HCT116 (cell line): ENCODE measurements around the gene RUFY4. TPM values are rescaled to one million over a fixed set of nuclear protein-coding genes. Genes with fewer than 3 reads are reported as not detected.

Experiments
- ATAC-seq: fragments of 200-7000 bp; cut with Tn5 transposase; 2 replicates; pipeline ENCODE4 v1.9.1; 2020; ENCODE audit warnings: mild to moderate bottlenecking, moderate library complexity
- BruUV-seq: library from RNA; stranded (reverse); fragments of 400-500 nt; replicated peaks from 2 replicates; lab custom pipeline; 2021; lab: Mats Ljungman, UMichigan
- CTCF ChIA-PET: fragments of 300-600 bp; sonication (Branson Sonifier 250); formaldehyde crosslinking; loops from one replicate; lab custom pipeline; 2021; ENCODE audit warnings: antibody characterized with exemption; lab: Charles Lee
- POLR2A ChIA-PET: fragments of 300-600, 350-600 bp; sonication (Branson Sonifier 250); formaldehyde crosslinking; loops from one replicate; lab custom pipeline; 2021; ENCODE audit warnings: antibody characterized with exemption; lab: Charles Lee
- RAD21 ChIA-PET, 2 experiments: fragments of 300-600 bp; sonication (Branson Sonifier 250); formaldehyde crosslinking; loops; one replicate each; lab custom pipeline; 2023; ENCODE audit warnings: low total read pairs in 2 of 2; ENCODE audit not compliant: uncharacterized antibody in 2 of 2, unreplicated experiment in 2 of 2, low non-redundant PET in 1 of 2; lab: Charles Lee
- DNase-seq: peaks from one replicate; pipeline ENCODE4 v3.0.0-alpha.2; 2010; ENCODE audit warnings: low read depth, low spot score
- H2AFZ ChIP-seq: fragments of 200-600 bp; shearing (Covaris generic), sonication (generic); 2 replicates; pipeline ENCODE4 v1.6.1; 2017; ENCODE audit warnings: low read depth, mixed run types, mixed read lengths, antibody characterized with exemption, low read length; ENCODE audit not compliant: poor library complexity, severe bottlenecking
- H3K27ac ChIP-seq: 2 replicates; pipeline ENCODE4 v1.5.1; 2012; ENCODE audit warnings: low read depth, low read length
- H3K27me3 ChIP-seq: fragments of 200-600 bp; sonication (generic); 2 replicates; pipeline ENCODE4 v1.6.1; 2016; ENCODE audit warnings: mixed run types, low read length, mixed read lengths; ENCODE audit not compliant: insufficient read depth
- H3K36me3 ChIP-seq, 2 experiments: fragments of 200-500 bp in 1 of 2; fragments of 200-600 bp in 1 of 2; sonication (Bioruptor generic) in 1 of 2; sonication (generic) in 1 of 2; 2 replicates each; pipeline versions ENCODE4 v1.5.1 to v1.6.1; 2014 to 2016; ENCODE audit warnings: low read length in 2 of 2, inconsistent platforms in 1 of 2, mixed read lengths in 1 of 2, mixed run types in 1 of 2; ENCODE audit not compliant: insufficient read depth in 2 of 2, control insufficient read depth in 1 of 2
- H3K4me1 ChIP-seq, 2 experiments: fragments of 200-600 bp in 1 of 2; sonication (generic) in 1 of 2; 2 replicates each; pipeline versions ENCODE4 v1.5.1 to v1.6.1; 2012 to 2017; ENCODE audit warnings: low read length in 2 of 2, inconsistent platforms in 1 of 2, mild to moderate bottlenecking in 1 of 2, mixed read lengths in 1 of 2, mixed run types in 1 of 2, moderate library complexity in 1 of 2; ENCODE audit not compliant: insufficient read depth in 2 of 2, control insufficient read depth in 1 of 2
- H3K4me2 ChIP-seq: fragments of 200-600 bp; sonication (generic); 2 replicates; pipeline ENCODE4 v1.6.1; 2017; ENCODE audit warnings: mixed run types, low read length, mixed read lengths
- H3K4me3 ChIP-seq, 2 experiments: fragments of 200-600 bp in 1 of 2; sonication (generic) in 1 of 2; replicated peaks in 1 of 2; 2 replicates each; pipeline ENCODE4 v1.5.1; 2011 to 2016; ENCODE audit warnings: low read length in 2 of 2, control low read depth in 1 of 2, low read depth in 1 of 2, mild to moderate bottlenecking in 1 of 2, mixed read lengths in 1 of 2, mixed run types in 1 of 2
- H3K79me2 ChIP-seq: fragments of 200-600 bp; sonication (generic); 2 replicates; pipeline ENCODE4 v1.6.1; 2017; ENCODE audit warnings: mild to moderate bottlenecking, mixed run types, low read length, moderate library complexity, mixed read lengths; ENCODE audit not compliant: insufficient read depth
- H3K9ac ChIP-seq: fragments of 200-600 bp; sonication (generic); 2 replicates; pipeline ENCODE4 v1.6.1; 2016; ENCODE audit warnings: low read length, mixed read lengths
- H3K9me2 ChIP-seq: fragments of 200-600 bp; sonication (generic), shearing (Covaris generic); 2 replicates; pipeline ENCODE4 v1.6.1; 2017; ENCODE audit warnings: mixed run types, mild to moderate bottlenecking, moderate library complexity; ENCODE audit not compliant: insufficient read depth
- H3K9me3 ChIP-seq, 2 experiments: fragments of 200-500 bp in 1 of 2; fragments of 200-600 bp in 1 of 2; sonication (Bioruptor generic) in 1 of 2; sonication (generic) in 1 of 2; 2 replicates each; pipeline ENCODE4 v1.6.1; 2014 to 2017; ENCODE audit warnings: low read length in 2 of 2, mixed read lengths in 2 of 2, inconsistent platforms in 1 of 2, low read depth in 1 of 2, mild to moderate bottlenecking in 1 of 2, mixed run types in 1 of 2, moderate library complexity in 1 of 2; ENCODE audit not compliant: control insufficient read depth in 1 of 2, insufficient read depth in 1 of 2
- H4K20me1 ChIP-seq: fragments of 200-600 bp; sonication (generic), shearing (Covaris generic); 2 replicates; pipeline ENCODE4 v1.6.1; 2017; ENCODE audit warnings: mixed run types, mild to moderate bottlenecking, moderate library complexity; ENCODE audit not compliant: insufficient read depth
- CEBPB ChIP-seq: IDR thresholded peaks from 2 replicates; pipeline ENCODE4 v1.6.1; 2012; ENCODE audit warnings: low read depth
- EGR1 ChIP-seq: IDR thresholded peaks from 2 replicates; pipeline ENCODE4 v1.6.1; 2012; ENCODE audit warnings: low read depth
- ELF1 ChIP-seq: IDR thresholded peaks from 2 replicates; pipeline ENCODE4 v1.6.1; 2012; ENCODE audit warnings: low read depth, borderline replicate concordance
- EZH2phosphoT487 ChIP-seq: fragments of 200-600 bp; IDR thresholded peaks from 2 replicates; pipeline ENCODE4 v1.6.1; 2018; ENCODE audit warnings: antibody characterized with exemption, borderline replicate concordance
- FOSL1 ChIP-seq: IDR thresholded peaks from 2 replicates; pipeline ENCODE4 v1.6.1; 2012; ENCODE audit warnings: low read depth
- JUND ChIP-seq: IDR thresholded peaks from 2 replicates; pipeline ENCODE4 v1.6.1; 2012
- POLR2A ChIP-seq: IDR thresholded peaks from 2 replicates; pipeline ENCODE4 v1.7.0; 2011; ENCODE audit warnings: borderline replicate concordance; ENCODE audit not compliant: insufficient read depth, insufficient read length; ENCODE audit errors: extremely low read depth
- POLR2AphosphoS5 ChIP-seq: IDR thresholded peaks from 2 replicates; pipeline ENCODE4 v1.6.1; 2011; ENCODE audit warnings: mild to moderate bottlenecking, low read depth, low read length, moderate library complexity
- SIN3A ChIP-seq: IDR thresholded peaks from 2 replicates; pipeline ENCODE4 v1.6.1; 2012; ENCODE audit warnings: low read depth
- SP1 ChIP-seq: IDR thresholded peaks from 2 replicates; pipeline ENCODE4 v1.6.1; 2012; ENCODE audit warnings: low read depth
- SRF ChIP-seq: IDR thresholded peaks from 2 replicates; pipeline ENCODE4 v1.6.1; 2012; ENCODE audit warnings: low read depth
- TCF7L2 ChIP-seq: IDR thresholded peaks from 2 replicates; pipeline ENCODE4 v1.7.0; 2011; ENCODE audit warnings: borderline replicate concordance, inconsistent platforms; ENCODE audit not compliant: insufficient read depth, insufficient read length; ENCODE audit errors: extremely low read depth
- YY1 ChIP-seq: IDR thresholded peaks from 2 replicates; pipeline ENCODE4 v1.6.1; 2011; ENCODE audit warnings: low read length, low read depth, moderate library complexity, mild to moderate bottlenecking; ENCODE audit not compliant: insufficient replicate concordance; ENCODE audit errors: extremely low read depth
- ZFX ChIP-seq: fragments of 450-650 bp; IDR thresholded peaks from 2 replicates; pipeline ENCODE4 v1.6.1; 2017
- intact Hi-C: fragments of 100-400 bp; cut with micrococcal nuclease; formaldehyde crosslinking; loops from 2 replicates; pipeline ENCODE4 v1.10.0; 2022
- total RNA-seq: library from RNA; stranded (reverse); gene quantifications from one replicate; pipeline ENCODE4 v1.2.1, GENCODE V29; 2021; ENCODE audit not compliant: unreplicated experiment
- TF ChIP-seq, protein P1 (sequence below): IDR thresholded peaks from 2 replicates; pipeline ENCODE4 v1.6.1; 2012
- TF ChIP-seq, protein P2 (sequence below): IDR thresholded peaks from 2 replicates; pipeline ENCODE4 v1.6.1; 2011; ENCODE audit warnings: mild to moderate bottlenecking, low read length, moderate library complexity; ENCODE audit not compliant: insufficient replicate concordance; ENCODE audit errors: extremely low read depth
- TF ChIP-seq, protein P3 (sequence below), 3 experiments: fragments of 200-600 bp in 1 of 3; sonication (generic) in 1 of 3; IDR thresholded peaks in 2 of 3; conservative IDR thresholded peaks in 1 of 3; 2 replicates each; pipeline ENCODE4 v1.5.1; 2012 to 2017; ENCODE audit warnings: low read depth in 2 of 3, low read length in 2 of 3, antibody characterized with exemption in 1 of 3, borderline replicate concordance in 1 of 3, control low read depth in 1 of 3, mild to moderate bottlenecking in 1 of 3, mixed read lengths in 1 of 3, mixed run types in 1 of 3, moderate library complexity in 1 of 3; ENCODE audit not compliant: insufficient read depth in 1 of 3
- TF ChIP-seq, protein P4 (sequence below): IDR thresholded peaks from 2 replicates; pipeline ENCODE4 v1.6.1; 2012

Gene RUFY4
- total RNA-seq, 1 experiment from 2014 or later = 0.27 TPM

DNA sequence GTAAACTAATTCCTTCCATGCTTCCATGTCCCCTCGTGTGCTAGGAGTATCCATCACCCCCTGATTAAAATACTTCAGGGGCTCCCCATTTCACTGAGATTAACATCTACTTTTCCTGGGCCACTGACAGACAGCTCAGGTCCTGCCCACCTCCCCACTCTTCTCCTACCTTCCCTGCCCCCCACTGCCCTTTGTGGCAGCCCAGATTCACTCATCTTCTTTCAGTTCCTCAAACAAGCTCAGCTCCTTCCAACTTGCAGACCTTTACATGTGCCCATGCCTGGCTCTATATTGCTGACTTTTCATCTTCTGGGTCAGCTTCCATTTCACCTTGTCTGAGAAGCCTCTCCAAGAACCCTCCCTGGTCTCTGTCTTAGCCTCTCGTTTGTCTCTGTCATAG, 12.0 kb downstream of the RUFY4 start:
- H3K36me3 ChIP-seq = no peaks in the 10 kb centered on the region
- DNase-seq = no peak
- no peaks in the 10 kb centered on the region for H3K9me3 ChIP-seq
- ATAC-seq = no peak
- H3K79me2 ChIP-seq = no peaks in the 10 kb centered on the region
- H3K4me2 ChIP-seq = no peak overlapping the region
- H3K27ac ChIP-seq = no peak overlapping the region
- no TSS peak for BruUV-seq
- no peaks in the 10 kb centered on the region for H4K20me1 ChIP-seq
- intact Hi-C loops = no loop called here
- TF ChIP-seq SRF = no peak
- no peak for TF ChIP-seq JUND
- no peak for TF ChIP-seq ELF1
- TF ChIP-seq, protein P1, sequence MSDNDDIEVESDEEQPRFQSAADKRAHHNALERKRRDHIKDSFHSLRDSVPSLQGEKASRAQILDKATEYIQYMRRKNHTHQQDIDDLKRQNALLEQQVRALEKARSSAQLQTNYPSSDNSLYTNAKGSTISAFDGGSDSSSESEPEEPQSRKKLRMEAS = no peak
- TF ChIP-seq, protein P2, sequence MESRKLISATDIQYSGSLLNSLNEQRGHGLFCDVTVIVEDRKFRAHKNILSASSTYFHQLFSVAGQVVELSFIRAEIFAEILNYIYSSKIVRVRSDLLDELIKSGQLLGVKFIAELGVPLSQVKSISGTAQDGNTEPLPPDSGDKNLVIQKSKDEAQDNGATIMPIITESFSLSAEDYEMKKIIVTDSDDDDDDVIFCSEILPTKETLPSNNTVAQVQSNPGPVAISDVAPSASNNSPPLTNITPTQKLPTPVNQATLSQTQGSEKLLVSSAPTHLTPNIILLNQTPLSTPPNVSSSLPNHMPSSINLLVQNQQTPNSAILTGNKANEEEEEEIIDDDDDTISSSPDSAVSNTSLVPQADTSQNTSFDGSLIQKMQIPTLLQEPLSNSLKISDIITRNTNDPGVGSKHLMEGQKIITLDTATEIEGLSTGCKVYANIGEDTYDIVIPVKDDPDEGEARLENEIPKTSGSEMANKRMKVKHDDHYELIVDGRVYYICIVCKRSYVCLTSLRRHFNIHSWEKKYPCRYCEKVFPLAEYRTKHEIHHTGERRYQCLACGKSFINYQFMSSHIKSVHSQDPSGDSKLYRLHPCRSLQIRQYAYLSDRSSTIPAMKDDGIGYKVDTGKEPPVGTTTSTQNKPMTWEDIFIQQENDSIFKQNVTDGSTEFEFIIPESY = no peak
- no peak for TF ChIP-seq POLR2A
- no peak for TF ChIP-seq ZFX
- TF ChIP-seq, protein P3, sequence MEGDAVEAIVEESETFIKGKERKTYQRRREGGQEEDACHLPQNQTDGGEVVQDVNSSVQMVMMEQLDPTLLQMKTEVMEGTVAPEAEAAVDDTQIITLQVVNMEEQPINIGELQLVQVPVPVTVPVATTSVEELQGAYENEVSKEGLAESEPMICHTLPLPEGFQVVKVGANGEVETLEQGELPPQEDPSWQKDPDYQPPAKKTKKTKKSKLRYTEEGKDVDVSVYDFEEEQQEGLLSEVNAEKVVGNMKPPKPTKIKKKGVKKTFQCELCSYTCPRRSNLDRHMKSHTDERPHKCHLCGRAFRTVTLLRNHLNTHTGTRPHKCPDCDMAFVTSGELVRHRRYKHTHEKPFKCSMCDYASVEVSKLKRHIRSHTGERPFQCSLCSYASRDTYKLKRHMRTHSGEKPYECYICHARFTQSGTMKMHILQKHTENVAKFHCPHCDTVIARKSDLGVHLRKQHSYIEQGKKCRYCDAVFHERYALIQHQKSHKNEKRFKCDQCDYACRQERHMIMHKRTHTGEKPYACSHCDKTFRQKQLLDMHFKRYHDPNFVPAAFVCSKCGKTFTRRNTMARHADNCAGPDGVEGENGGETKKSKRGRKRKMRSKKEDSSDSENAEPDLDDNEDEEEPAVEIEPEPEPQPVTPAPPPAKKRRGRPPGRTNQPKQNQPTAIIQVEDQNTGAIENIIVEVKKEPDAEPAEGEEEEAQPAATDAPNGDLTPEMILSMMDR (IDR thresholded peaks at IDR 0.05 in 2 of 3, conservative IDR thresholded peaks at IDR 0.05 in 1 of 3; ENCODE audit: borderline replicate concordance in 1 of 3, insufficient read depth in 1 of 3, low read depth in 2 of 3, low read length in 2 of 3) = no peak
- TF ChIP-seq FOSL1 = no peak
- TF ChIP-seq POLR2AphosphoS5 = no peak
- TF ChIP-seq, protein P4, sequence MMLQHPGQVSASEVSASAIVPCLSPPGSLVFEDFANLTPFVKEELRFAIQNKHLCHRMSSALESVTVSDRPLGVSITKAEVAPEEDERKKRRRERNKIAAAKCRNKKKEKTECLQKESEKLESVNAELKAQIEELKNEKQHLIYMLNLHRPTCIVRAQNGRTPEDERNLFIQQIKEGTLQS = no peak
- TF ChIP-seq SIN3A = no peak
- TF ChIP-seq TCF7L2 = no peak
- TF ChIP-seq CEBPB = no peak
- TF ChIP-seq EGR1 = no peak
- no peak for TF ChIP-seq EZH2phosphoT487
- no peak for TF ChIP-seq YY1
- no peak for TF ChIP-seq SP1
- TF ChIP-seq, all 23 proteins: peak for 0
- ChIA-PET RAD21 (no interaction called here), CTCF (interaction anchor here (1.5 kb wide), 1 partner anchor 12 kb away, joined by 5 read pairs; the partner anchor contains the start of gene RUFY4), POLR2A (no interaction called here)
- H3K9ac ChIP-seq = no peak overlapping the region
- no peak overlapping the region for H2AFZ ChIP-seq
- no peaks in the 10 kb centered on the region for H3K27me3 ChIP-seq
- no peaks in the 10 kb centered on the region for H3K9me2 ChIP-seq
- H3K4me1 ChIP-seq = no peaks in the 10 kb centered on the region
- no peak overlapping the region for H3K4me3 ChIP-seq
